GM18868 (cell line): Measurements from ENCODE around the gene HTR2C.

Experiments used
- ATAC-seq: cut with Tn5 transposase; IDR thresholded peaks from one replicate; pipeline ENCODE4 v1.9.1; 2021; ENCODE audit warnings: mild to moderate bottlenecking, moderate library complexity; ENCODE audit not compliant: unreplicated experiment

HTR2C gene

GRCh38 chrX:114952696-114953095, 368.8 kb downstream of the HTR2C start:
- ATAC-seq = no peak
